Erythroblast (primary cell): ENCODE results near the gene ARID4B.
"Not testable (repeated sequence)": the region's sequence is repeated elsewhere in the genome, so short reads cannot be mapped to it uniquely, and the experiment has no call there.

Source experiments
- DNase-seq, 2 experiments: peaks; one replicate each; lab custom pipeline; 2025; lab: John Stamatoyannopoulos, UW
- GATA1 ChIP-seq: IDR thresholded peaks from 2 replicates; pipeline ENCODE4 v1.6.1; 2011; ENCODE audit warnings: low read depth, mild to moderate bottlenecking, control low read depth, low read length, moderate library complexity
- POLR2A ChIP-seq: IDR thresholded peaks from 2 replicates; pipeline ENCODE4 v1.6.1; 2011; ENCODE audit warnings: mild to moderate bottlenecking, low read length

The ARID4B gene

GRCh38 chr1:235259133-235259778, 68.7 kb downstream of the ARID4B start:
- TF ChIP-seq POLR2A (no peak), GATA1 (no peak)

GRCh38 chr1:235258068-235258467, 69.9 kb downstream of the ARID4B start:
- not testable (repeated sequence) for DNase-seq

More at GRCh38 chr1:235259133-235259778, 68.7 kb downstream of the ARID4B start:
- DNase-seq: no peak

- DNase-seq: no peak
- TF ChIP-seq GATA1 (no peak), POLR2A (no peak)
These were observed 73.3 kb downstream of the ARID4B start for GRCh38 chr1:235254721-235255120.

- TF ChIP-seq GATA1 (no peak), POLR2A (no peak)
- peak; percentile 72 to 82 for DNase-seq
These were observed 74.6 kb downstream of the ARID4B start for GRCh38 chr1:235253219-235253962.

- DNase-seq: no peak
These were observed 77.5 kb downstream of the ARID4B start for GRCh38 chr1:235250430-235250829.

GRCh38 chr1:235246022-235246948, 81.7 kb downstream of the ARID4B start:
- TF ChIP-seq GATA1 (no peak), POLR2A (no peak)
- DNase-seq: no peak

More at GRCh38 chr1:235250430-235250829, 77.5 kb downstream of the ARID4B start:
- TF ChIP-seq GATA1 (no peak), POLR2A (no peak)

- DNase-seq: no peak
These were observed 82.9 kb downstream of the ARID4B start for GRCh38 chr1:235244974-235245592.

GRCh38 chr1:235240960-235241359, 87.0 kb downstream of the ARID4B start:
- TF ChIP-seq GATA1 (no peak), POLR2A (no peak)
- no peak for DNase-seq

More at GRCh38 chr1:235244974-235245592, 82.9 kb downstream of the ARID4B start:
- TF ChIP-seq GATA1 (no peak), POLR2A (no peak)

GRCh38 chr1:235239851-235240250, 88.1 kb downstream of the ARID4B start:
- no peak for TF ChIP-seq GATA1
- TF ChIP-seq POLR2A: no peak
- DNase-seq: no peak

- TF ChIP-seq GATA1: no peak
- TF ChIP-seq POLR2A: no peak
- no peak for DNase-seq
These were observed 89.4 kb downstream of the ARID4B start for GRCh38 chr1:235238558-235238957.

- TF ChIP-seq POLR2A: no peak
- no peak for TF ChIP-seq GATA1
- DNase-seq: no peak
These were observed 91.9 kb downstream of the ARID4B start for GRCh38 chr1:235236128-235236527.

- DNase-seq: no peak
- TF ChIP-seq GATA1 (no peak), POLR2A (no peak)
These were observed 98.1 kb downstream of the ARID4B start for GRCh38 chr1:235229868-235230267.

- TF ChIP-seq POLR2A (no peak), GATA1 (no peak)
- no peak for DNase-seq
These were observed 100.6 kb downstream of the ARID4B start for GRCh38 chr1:235227414-235227813.

- TF ChIP-seq POLR2A (no peak), GATA1 (no peak)
- no peak for DNase-seq
These were observed 101.0 kb downstream of the ARID4B start for GRCh38 chr1:235226933-235227332.
